H7 (cell line): ENCODE data around the gene ZNF155. TPM values are rescaled to one million over a fixed set of nuclear protein-coding genes. Genes with fewer than 3 reads are reported as not detected.

Source experiments
- DNase-seq: peaks from one replicate; pipeline ENCODE4 v3.0.0; 2012
- H3K27me3 ChIP-seq: 2 replicates; pipeline ENCODE4 v1.6.0; 2011; ENCODE audit warnings: mild to moderate bottlenecking, low read length; ENCODE audit not compliant: control insufficient read depth, insufficient read depth
- H3K36me3 ChIP-seq: replicated peaks from 2 replicates; pipeline ENCODE4 v1.5.1; 2011; ENCODE audit warnings: low read length; ENCODE audit not compliant: control insufficient read depth, insufficient read depth
- H3K4me3 ChIP-seq: 2 replicates; pipeline ENCODE4 v1.5.1; 2011; ENCODE audit warnings: low read depth, mild to moderate bottlenecking, control low read depth, low read length, moderate library complexity; ENCODE audit not compliant: insufficient read depth
- total RNA-seq: library from RNA; depleted of rRNA; stranded (reverse); fragments of >200 nt; shearing (Covaris generic); gene quantifications from 2 replicates; pipeline ENCODE4 v1.2.3, GENCODE V29; 2014

Gene ZNF155
- total RNA-seq, 1 experiment from 2014 or later = 7.6 TPM

DNA sequence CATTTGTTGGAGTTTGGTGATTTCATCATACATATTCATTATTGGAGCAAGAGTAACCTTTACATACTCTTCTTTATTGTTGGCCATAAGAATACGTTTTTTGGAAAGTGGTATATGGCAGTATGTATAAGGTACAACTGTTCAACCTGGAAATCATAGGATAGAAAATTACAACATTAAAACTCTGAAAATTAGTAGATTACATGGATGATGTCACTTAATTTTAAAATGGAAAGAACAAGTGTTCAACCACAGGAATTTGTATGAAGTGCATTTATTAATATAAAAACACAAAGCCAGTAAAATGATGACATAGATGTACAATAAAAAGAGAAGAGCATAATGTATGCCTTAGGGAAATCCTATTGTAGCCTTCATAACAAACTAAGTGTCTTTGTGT lies 7.3 kb upstream of the ZNF155 start:
- Histone ChIP-seq H3K36me3 (no peaks in the 10 kb centered on the region), H3K4me3 (no peak overlapping the region), H3K27me3 (no peaks in the 10 kb centered on the region)
- no peak for DNase-seq

DNA sequence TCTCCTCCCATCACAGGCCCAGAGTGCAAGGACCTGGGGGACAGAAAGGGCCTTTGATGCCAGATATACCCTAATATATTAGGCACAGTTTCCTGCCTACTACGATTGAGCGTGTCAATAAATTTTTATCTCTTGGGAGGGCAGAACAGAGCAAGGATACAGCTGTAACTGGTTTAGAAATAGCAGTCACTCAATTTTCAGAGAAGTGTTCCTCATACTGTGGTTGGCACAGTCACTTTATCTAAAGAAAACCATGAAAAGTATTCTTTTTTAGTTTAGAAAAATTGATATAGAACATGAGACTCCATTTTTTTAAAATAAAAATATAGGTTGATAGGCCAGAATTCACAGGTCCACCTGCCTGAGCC lies 460 bp upstream of the ZNF155 start:
- Histone ChIP-seq H3K4me3 (no peak overlapping the region), H3K36me3 (no peaks in the 10 kb centered on the region), H3K27me3 (no peaks in the 10 kb centered on the region)
- DNase-seq = no peak

DNA sequence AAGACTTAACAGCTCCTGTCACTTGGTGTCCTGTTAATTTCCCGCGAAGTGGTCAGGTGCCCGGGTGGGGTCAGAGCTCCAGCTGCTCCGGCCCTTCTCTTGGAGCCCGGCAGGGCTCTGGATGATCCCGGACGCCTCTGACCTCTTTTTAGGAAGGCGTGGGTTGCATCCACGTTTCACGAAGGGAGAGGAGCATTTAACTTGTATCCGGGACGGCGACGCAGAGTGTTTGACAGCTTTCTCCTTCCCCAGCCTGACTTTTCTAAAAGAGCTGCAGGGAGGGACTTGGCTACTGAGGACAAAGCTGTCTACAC lies 656 bp downstream of the ZNF155 start:
- no peak for DNase-seq
- Histone ChIP-seq H3K27me3 (no peaks in the 10 kb centered on the region), H3K36me3 (no peaks in the 10 kb centered on the region; the same call in 1 of the 2 replicates), H3K4me3 (peak overlapping the region; percentile 77)

DNA sequence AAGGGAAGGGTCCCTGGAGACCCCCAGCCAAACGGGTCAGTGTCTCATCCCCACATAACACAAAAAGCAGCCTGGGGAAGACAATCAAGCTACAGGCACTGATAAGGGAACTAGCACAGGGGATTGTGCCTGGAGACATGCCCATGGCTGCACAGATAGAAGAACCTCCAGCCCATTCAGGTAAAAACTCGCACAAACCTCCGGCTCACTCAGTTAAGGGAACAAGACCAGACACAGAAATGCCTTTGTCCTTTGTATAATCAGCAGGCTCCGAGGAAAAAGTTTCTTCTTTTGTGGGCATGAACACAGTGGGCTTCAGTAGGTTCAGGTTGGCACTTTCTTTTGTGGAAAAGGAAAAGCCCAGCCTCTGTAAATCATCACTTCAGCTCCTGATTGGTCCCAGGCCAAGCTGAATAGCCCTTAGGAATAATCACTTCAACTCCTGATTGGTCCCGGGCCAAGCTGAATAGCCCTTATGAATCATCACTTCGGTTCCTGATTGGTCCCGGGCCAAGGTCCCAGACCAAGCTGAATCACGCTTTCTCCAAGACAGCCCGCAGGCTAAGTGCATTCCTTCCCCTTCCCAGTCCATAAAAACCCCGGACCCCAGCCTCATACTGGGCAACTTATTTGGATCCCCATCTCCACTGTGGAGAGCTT lies 13.8 kb downstream of the ZNF155 start:
- DNase-seq = no peak
- no peaks in the 10 kb centered on the region for H3K27me3 ChIP-seq
- H3K36me3 ChIP-seq = peaks cover 8% of the 10 kb centered on the region
- no peak overlapping the region for H3K4me3 ChIP-seq

GRCh38 chr19:44002212-44002565 lies 18.2 kb downstream of the ZNF155 start:
- no peaks in the 10 kb centered on the region; the same call in 1 of the 2 replicates for H3K27me3 ChIP-seq
- no peak for DNase-seq
- H3K4me3 ChIP-seq = peak overlapping the region; percentile 62
- no peaks in the 10 kb centered on the region for H3K36me3 ChIP-seq

GRCh38 chr19:44002566-44003460 lies 18.8 kb downstream of the ZNF155 start, which contains the start of gene ZNF230:
Gene ZNF230, plus strand, starts transcription at chr19:44002957. Its CDS starts 4,122 bp downstream, at chr19:44007079.
- no peaks in the 10 kb centered on the region; the same call in 1 of the 2 replicates for H3K27me3 ChIP-seq
- peak; percentile 75 for DNase-seq
- H3K4me3 ChIP-seq = peak within 1 kb of the TSS; percentile 62
- no peaks in the 10 kb centered on the region for H3K36me3 ChIP-seq

DNA sequence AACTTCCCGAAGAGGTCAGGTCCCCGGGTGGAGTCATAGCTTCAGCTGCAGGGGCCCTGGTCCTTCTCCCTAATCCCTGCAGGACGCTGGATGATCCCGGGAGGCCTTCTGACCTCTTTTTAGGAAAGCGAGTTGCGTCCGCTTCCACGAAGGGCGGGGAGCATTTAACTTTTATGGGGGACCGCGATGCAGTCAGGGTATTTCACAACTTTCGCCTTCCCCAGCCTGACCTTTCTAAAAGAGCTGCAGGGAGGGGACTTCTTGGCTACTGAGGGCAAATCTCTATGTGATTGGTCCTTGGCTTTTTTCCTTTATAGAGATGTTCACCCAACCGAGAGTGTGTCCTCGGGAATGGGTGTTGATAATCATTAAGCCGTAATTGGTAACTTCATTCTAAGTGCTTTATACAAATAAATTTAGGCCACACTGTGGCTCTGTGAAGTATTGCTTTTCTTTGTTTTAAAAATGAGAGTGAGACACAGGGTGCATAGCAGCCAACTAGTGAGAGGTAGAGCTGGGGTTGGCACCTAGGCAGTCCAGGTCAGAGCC lies 19.5 kb downstream of the ZNF155 start:
- peak; percentile 13 for DNase-seq
- Histone ChIP-seq H3K4me3 (peak overlapping the region; percentile 62), H3K27me3 (no peaks in the 10 kb centered on the region; the same call in 1 of the 2 replicates), H3K36me3 (peaks cover 2% of the 10 kb centered on the region; the same call in 1 of the 2 replicates)

DNA sequence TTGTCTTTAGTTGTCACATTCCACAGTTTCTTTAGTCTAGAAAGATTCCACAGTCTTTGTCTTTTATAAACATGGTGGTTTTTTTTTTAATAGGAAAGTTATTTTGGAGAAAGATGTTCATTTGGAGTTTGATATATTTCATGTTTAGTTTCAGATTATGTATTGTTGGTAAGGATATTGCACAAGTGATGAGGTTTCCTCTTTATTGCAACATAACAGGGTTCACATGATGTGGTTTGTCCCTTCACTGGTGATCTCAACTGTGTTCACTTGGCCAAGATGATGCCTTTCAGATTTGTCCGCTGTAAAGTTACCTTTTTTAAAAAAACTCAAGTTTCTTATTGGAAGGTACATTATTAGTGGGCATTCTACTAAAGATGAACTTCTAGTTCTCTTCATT lies 22.0 kb downstream of the ZNF155 start:
- H3K4me3 ChIP-seq = no peak overlapping the region
- no peak for DNase-seq
- H3K36me3 ChIP-seq = peaks cover 13% of the 10 kb centered on the region
- H3K27me3 ChIP-seq = no peaks in the 10 kb centered on the region; the same call in 1 of the 2 replicates

- Histone ChIP-seq H3K36me3 (peaks cover 14% of the 10 kb centered on the region), H3K27me3 (no peaks in the 10 kb centered on the region; the same call in 1 of the 2 replicates), H3K4me3 (no peak overlapping the region)
- no peak for DNase-seq
These were observed 23.5 kb downstream of the ZNF155 start for GRCh38 chr19:44007473-44007872.

- Histone ChIP-seq H3K4me3 (no peak overlapping the region), H3K27me3 (no peaks in the 10 kb centered on the region), H3K36me3 (peaks cover 14% of the 10 kb centered on the region)
- DNase-seq = no peak
These were observed 26.5 kb downstream of the ZNF155 start for GRCh38 chr19:44010468-44010867.

DNA sequence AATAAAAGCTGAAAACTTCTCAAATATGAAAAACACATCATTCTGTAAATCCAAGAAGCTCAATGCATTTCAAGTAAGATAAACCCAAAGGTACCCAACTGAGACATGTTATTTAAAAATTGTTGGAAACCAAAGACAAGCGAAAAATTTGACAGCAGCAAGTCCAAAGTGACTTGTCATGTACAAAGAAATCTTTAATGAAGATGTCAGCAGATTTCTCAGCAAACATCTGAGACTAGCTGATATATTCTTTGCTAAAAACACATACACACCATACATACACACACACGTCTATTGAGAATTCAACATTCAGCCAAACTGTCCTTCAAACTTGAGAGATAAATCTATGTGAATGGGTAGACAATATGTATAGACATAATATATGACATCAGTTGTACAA lies 35.5 kb downstream of the ZNF155 start:
- DNase-seq = no peak
- H3K27me3 ChIP-seq = no peaks in the 10 kb centered on the region
- H3K4me3 ChIP-seq = no peak overlapping the region

DNA sequence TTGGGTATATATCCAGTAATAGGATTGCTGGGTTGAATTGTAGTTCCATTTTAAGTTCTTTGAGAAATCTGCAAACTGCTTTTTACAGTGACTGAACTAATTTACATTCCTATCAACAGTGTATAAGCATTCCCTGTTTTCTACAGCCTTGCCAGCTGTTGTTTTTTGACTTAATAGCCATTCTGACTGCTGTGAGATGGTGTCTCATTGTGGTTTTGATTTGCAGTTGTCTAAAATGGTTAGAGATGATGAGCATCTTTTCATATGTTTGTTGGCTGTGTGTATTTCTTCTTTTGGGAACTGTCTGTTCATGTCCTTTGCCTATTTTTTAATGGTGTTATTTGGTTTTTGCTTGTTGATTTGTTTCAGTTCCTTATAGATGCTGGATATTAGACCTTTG lies 37.2 kb downstream of the ZNF155 start:
- no peaks in the 10 kb centered on the region; the same call in 1 of the 2 replicates for H3K27me3 ChIP-seq
- no peak for DNase-seq
- H3K4me3 ChIP-seq = no peak overlapping the region
- no peaks in the 10 kb centered on the region for H3K36me3 ChIP-seq

More for the DNA sequence above, 35.5 kb downstream of the ZNF155 start:
- no peaks in the 10 kb centered on the region for H3K36me3 ChIP-seq

GRCh38 chr19:44024900-44025216 lies 40.9 kb downstream of the ZNF155 start:
- Histone ChIP-seq H3K36me3 (peaks cover 7% of the 10 kb centered on the region), H3K4me3 (peak overlapping the region; percentile 79), H3K27me3 (no peaks in the 10 kb centered on the region; the same call in 1 of the 2 replicates)
- DNase-seq = no peak

DNA sequence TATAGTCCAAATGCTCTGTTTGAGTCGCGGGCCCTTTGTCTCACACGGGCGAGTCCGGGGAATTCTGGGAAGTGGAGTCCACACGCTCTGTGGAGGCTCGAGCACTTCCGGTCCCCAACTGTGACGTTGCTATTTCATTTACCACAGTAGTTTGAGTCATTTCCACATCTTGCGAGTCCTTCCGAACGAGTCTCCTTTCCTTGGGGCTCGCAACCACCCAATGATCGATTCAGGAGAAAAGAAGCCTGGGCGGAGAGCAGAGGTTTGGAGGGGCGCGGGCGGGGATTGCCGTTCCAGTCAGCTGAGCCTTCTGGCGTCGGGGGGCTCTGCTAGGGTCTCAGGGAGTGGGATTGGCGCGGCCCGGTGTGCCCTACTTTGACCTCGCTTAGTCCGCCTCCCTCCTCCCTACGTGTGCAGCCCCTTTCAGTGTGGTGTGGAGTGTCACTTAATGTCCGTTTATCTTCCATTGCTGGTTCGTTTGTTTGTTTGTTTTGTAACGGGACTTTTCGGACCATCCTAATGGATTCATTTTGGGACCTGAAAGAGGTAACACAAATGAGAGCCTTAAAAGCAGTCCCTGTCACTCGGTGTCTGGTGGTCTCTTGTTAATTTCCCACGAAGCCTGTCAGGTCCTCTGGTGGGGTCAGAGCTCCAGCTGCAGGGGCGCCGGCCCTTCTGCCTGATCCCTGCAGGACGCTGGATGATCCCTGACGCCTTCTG lies 41.4 kb downstream of the ZNF155 start, which contains the start of gene ZNF222:
Gene ZNF222, plus strand, starts transcription at position 163 of the 720 bp plus-strand sequence. Its CDS starts 58 bp downstream, at position 221.
- peak within 1 kb of the TSS; percentile 79 for H3K4me3 ChIP-seq
- H3K27me3 ChIP-seq = no peaks in the 10 kb centered on the region; the same call in 1 of the 2 replicates
- DNase-seq = peak; percentile 67
- H3K36me3 ChIP-seq = peaks cover 7% of the 10 kb centered on the region
